ENCODE results near the gene BACE2.

Gene BACE2

DNA sequence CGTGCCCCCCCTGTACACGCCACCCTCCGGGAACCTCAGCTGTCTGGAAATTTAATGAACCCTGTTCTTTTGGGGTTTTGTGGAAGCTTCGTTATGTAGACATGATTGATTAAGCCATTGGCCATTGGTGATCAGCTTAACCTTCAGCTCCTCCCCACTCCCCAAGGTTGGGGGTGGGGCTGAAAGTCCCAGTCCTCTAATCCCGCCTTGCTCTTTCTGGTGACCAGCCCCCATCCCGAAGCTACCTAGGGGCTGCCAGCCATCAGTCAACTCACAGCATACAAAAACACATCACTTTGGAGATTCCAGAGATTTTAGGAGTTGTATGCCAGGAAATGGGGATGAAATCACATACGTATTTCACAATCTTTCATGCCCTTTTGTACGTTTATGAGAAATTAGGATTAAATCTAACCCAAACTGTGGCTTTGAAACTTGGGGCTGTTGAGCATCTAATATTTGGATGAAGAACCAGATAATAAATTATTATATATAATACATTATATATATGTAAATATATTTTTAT lies 52.3 kb downstream of the BACE2 start:
- no peak overlapping the region for H3K27ac ChIP-seq
- TF ChIP-seq, protein P1, sequence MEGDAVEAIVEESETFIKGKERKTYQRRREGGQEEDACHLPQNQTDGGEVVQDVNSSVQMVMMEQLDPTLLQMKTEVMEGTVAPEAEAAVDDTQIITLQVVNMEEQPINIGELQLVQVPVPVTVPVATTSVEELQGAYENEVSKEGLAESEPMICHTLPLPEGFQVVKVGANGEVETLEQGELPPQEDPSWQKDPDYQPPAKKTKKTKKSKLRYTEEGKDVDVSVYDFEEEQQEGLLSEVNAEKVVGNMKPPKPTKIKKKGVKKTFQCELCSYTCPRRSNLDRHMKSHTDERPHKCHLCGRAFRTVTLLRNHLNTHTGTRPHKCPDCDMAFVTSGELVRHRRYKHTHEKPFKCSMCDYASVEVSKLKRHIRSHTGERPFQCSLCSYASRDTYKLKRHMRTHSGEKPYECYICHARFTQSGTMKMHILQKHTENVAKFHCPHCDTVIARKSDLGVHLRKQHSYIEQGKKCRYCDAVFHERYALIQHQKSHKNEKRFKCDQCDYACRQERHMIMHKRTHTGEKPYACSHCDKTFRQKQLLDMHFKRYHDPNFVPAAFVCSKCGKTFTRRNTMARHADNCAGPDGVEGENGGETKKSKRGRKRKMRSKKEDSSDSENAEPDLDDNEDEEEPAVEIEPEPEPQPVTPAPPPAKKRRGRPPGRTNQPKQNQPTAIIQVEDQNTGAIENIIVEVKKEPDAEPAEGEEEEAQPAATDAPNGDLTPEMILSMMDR (IDR thresholded peaks at IDR 0.05): no peak
- TF ChIP-seq ZFX (IDR thresholded peaks at IDR 0.05; ENCODE audit: borderline replicate concordance): no peak

DNA sequence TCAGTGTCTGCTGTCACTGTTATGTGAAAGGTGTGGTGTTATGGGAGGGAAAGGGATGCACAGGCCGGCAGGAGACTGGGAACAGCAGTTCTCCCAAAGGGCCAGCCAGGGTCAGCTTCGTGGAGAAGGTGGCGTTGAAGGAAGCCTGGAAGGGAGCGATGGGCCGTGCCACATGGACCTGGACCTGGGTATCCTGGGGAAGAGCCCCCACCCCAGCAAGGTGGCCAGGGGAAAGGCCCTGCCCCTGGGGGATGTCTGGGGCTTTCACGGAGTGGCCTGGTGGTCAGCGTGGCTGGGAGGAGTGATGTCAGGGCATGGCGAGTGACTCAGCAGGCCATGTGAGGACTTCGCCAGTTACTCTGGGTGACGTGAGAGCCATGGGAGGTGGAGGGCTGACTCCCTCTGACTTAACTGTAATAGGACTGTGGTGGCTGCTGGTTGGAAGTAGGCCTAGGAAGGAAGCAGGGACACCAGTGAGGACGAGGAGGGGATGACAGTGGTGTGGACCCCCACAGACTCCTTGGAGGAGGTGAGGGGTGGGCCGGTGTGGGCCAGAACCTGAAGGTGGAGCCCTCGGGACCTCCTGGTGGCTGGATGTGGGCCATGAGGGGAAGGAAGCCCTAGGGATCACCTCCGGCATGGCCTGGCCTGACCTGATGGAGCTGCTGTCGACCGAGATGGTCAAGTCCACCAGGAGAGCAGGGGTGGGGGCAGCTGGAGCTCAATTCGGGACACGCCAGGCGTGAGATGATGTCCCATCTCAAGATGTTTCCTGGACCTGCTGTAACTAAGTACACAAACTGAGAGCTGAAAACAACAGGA lies 54.5 kb downstream of the BACE2 start:
- H3K27ac ChIP-seq: no peak overlapping the region
- TF ChIP-seq, protein P1 (IDR thresholded peaks at IDR 0.05): no peak
- TF ChIP-seq ZFX (IDR thresholded peaks at IDR 0.05; ENCODE audit: borderline replicate concordance): no peak

DNA sequence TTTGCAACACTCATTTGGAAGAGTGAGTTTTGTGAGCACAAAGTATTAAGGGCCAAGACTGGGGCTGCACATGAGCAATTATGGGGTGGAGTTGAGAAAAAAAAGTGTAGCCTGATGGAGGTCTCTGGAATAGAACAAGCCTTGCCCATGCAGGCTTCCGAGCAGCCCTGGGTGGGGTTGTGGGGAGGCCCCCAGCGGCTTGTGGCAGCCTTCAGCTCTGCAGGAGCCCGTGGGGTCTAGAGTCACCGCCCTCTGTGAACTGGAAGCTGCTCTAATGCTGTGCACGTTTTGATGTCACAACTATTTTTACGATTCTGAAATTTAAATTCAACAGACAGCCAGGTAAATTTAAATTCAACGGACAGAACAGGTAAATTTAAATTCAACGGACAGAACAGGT lies 58.9 kb downstream of the BACE2 start:
- TF ChIP-seq, protein P1 (IDR thresholded peaks at IDR 0.05): no peak
- TF ChIP-seq ZFX (IDR thresholded peaks at IDR 0.05; ENCODE audit: borderline replicate concordance): no peak
- no peak overlapping the region for H3K27ac ChIP-seq

DNA sequence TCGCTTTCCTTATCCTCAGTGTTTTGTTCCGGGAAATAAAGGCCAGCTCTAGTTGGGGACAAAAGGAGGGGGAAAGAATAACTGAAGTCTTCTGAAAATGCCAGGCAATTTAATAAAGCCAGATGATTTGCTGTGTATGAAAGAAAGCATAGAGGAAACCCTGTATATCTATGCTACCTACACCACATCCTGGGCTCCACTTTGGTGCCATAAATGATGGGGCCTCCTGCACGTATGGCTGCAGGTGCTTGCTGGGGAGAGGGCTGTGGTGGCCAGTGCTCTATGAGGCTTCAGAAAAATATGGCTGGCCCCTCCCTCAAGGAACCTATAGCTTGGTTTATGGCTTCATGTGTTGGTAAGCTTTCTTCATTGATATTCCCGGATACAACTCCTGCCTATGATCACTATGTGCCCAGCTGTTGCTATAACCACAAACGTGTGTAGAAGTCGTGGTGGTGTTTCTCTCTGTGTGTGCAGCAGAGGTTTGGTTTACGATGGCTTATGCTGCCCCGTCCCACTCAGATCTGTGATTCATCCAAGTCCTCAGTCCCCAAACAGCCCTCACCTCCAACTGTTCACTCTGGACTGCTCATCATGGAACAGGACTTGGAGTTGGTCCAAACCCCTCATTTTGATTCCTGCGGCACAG lies 59.5 kb downstream of the BACE2 start:
- TF ChIP-seq, protein P1 (IDR thresholded peaks at IDR 0.05): no peak
- TF ChIP-seq ZFX (IDR thresholded peaks at IDR 0.05; ENCODE audit: borderline replicate concordance): no peak
- no peak overlapping the region for H3K27ac ChIP-seq

DNA sequence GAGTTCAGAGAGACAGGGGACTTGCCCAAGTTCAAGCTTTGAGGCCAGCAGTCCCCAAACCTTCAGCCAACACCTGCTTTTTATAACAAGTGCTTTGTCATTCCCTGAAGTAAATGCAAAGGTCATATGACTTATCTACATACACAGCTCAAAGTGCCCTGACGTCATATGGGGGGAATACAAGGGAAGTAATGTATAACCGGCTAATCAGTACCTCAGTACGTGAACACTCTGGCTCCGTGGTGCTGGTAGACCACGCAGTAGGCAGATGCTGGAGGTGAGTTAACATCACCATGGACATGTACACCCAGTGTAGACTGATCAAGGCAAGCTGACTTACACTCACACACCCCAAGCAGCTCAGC lies 60.0 kb downstream of the BACE2 start:
- no peak overlapping the region for H3K27ac ChIP-seq
- no peak for TF ChIP-seq ZFX (IDR thresholded peaks at IDR 0.05; ENCODE audit: borderline replicate concordance)
- TF ChIP-seq, protein P1 (IDR thresholded peaks at IDR 0.05): no peak

DNA sequence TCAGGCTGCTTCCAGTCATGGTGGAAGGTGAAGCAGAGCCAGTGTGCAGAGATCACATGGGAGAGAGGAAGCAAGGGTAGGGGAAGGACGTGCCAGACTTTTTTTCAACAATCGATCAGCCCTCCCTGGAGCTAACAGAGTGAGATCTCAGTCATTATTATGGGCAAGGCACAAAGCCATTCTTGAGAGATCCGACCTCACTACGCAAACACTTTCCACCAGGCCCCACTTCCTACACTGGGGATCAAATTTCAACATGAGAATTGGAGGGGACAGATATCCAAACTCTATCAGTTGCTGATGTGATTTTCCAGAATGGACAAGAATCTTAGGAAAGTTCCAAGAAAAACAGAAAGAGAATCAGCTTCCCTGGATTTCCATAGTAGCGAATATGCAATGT lies 60.5 kb downstream of the BACE2 start:
- TF ChIP-seq ZFX (IDR thresholded peaks at IDR 0.05; ENCODE audit: borderline replicate concordance): no peak
- TF ChIP-seq, protein P1 (IDR thresholded peaks at IDR 0.05): no peak
- H3K27ac ChIP-seq: no peak overlapping the region

DNA sequence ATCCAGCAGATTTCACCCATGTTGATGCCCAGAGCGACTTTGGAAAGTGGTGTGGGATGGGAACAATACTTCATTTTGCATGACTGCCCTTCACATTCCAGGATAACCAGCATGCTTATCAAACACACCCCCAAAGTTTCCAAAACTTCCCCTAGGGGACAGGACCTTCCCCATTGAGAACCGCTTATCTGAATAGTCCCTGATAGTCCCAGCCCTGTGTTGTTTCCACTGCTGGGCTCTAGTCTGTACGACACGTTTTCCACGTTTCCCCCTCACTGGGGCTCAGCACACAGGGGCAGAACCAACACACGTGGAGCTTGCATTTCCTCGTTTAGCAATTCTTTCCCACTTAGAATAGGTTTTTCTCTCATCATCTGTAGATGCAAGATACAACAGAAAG lies 61.0 kb downstream of the BACE2 start:
- TF ChIP-seq, protein P1 (IDR thresholded peaks at IDR 0.05): no peak
- TF ChIP-seq ZFX (IDR thresholded peaks at IDR 0.05; ENCODE audit: borderline replicate concordance): no peak
- H3K27ac ChIP-seq: no peak overlapping the region

All from 22Rv1 (cell line).